Esophagus squamous epithelium (tissue), 5 donors: ENCODE results near the gene LRFN3. TPM values are rescaled to one million over a fixed set of nuclear protein-coding genes. Genes with fewer than 3 reads are reported as not detected.

Source experiments
- DNase-seq: peaks from one replicate; lab custom pipeline; 2025; lab: John Stamatoyannopoulos, UW
- H3K27ac ChIP-seq, 4 donors: fragments of 200-600 bp; sonication (generic); one replicate each; pipeline ENCODE4 v1.5.1; 2016 to 2019; ENCODE audit warnings: mild to moderate bottlenecking in 1 of 4
- H3K27me3 ChIP-seq, 4 donors: fragments of 200-600 bp; sonication (generic); 1 replicate in 3 of 4; 2 replicates in 1 of 4; pipeline versions ENCODE4 v1.5.1 to v1.6.0; 2017 to 2021; ENCODE audit warnings: antibody characterized with exemption in 1 of 4
- H3K36me3 ChIP-seq, 3 donors: fragments of 200-600 bp; sonication (generic); one replicate each; pipeline ENCODE4 v1.5.1; 2016 to 2019
- H3K4me1 ChIP-seq, 3 donors: fragments of 200-600 bp; sonication (generic); one replicate each; pipeline ENCODE4 v1.5.1; 2017 to 2019
- H3K4me3 ChIP-seq, 4 donors: fragments of 200-600 bp; sonication (generic); 1 replicate in 3 of 4; 2 replicates in 1 of 4; pipeline ENCODE4 v1.5.1; 2016 to 2019; ENCODE audit warnings: mild to moderate bottlenecking in 2 of 4, moderate library complexity in 1 of 4
- H3K9me3 ChIP-seq, 3 donors: fragments of 200-600 bp; sonication (generic); one replicate each; pipeline ENCODE4 v1.5.1; 2016 to 2019
- CTCF ChIP-seq, 6 experiments: fragments of 450-650 bp in 4 of 6; fragments of 200-600 bp in 2 of 6; sonication (generic) in 2 of 6; IDR thresholded peaks; one replicate each; pipeline ENCODE4 v1.5.1; 2016 to 2019; ENCODE audit warnings: antibody characterized with exemption in 6 of 6, mild to moderate bottlenecking in 4 of 6, moderate library complexity in 4 of 6
- POLR2A ChIP-seq, 4 donors: fragments of 450-650 bp; IDR thresholded peaks; one replicate each; pipeline ENCODE4 v1.6.1; 2017; ENCODE audit warnings: antibody characterized with exemption in 4 of 4, mild to moderate bottlenecking in 4 of 4, moderate library complexity in 3 of 4
- WGBS, 2 donors: methylation state at CpG; one replicate each; pipeline ENCODE4 v1.1.5; 2018; 5-methylcytosine and 5-hydroxymethylcytosine counted together
- intact Hi-C: fragments of 100-400 bp; cut with DNase I; formaldehyde crosslinking; loops from one replicate; pipeline ENCODE4 v1.15.0; 2022
- small RNA-seq, 4 donors: library from RNA; depleted of rRNA; stranded (forward); fragments of <200 nt; gene quantifications; one replicate each; pipeline ENCODE3, GENCODE V24; 2016
- total RNA-seq, 4 donors: library from RNA; depleted of rRNA; stranded (reverse); fragments of >200 nt; gene quantifications; one replicate each; pipeline ENCODE4 v1.1.0, GENCODE V29; 2016
- donor health status: DM: yes; HTN: yes; CAD: no.

Gene LRFN3
- total RNA-seq, 4 donors from 2014 or later, result 5.6 to 12.4 (median 7.5) TPM

GRCh38 chr19:35993923-35994598 is 57.9 kb downstream of the LRFN3 start:
- peaks cover 12 to 47% (median 28%) of the 10 kb centered on the region in 3 donors for H3K4me1 ChIP-seq
- H3K9me3 ChIP-seq, result no peaks in the 10 kb centered on the region
- WGBS, 2 donors, result 22 to 40% methylated on average over 7 to 27 of the region's 49 CpGs
- peak overlapping the region; percentile 71 to 94 (median 86) for H3K4me3 ChIP-seq
- TF ChIP-seq CTCF (IDR thresholded peaks at IDR 0.05), result no peak
- no peak for TF ChIP-seq POLR2A (IDR thresholded peaks at IDR 0.05)
- H3K27ac ChIP-seq, result peak overlapping the region; percentile 34 to 92 (median 84)
- DNase-seq, result no peak
- intact Hi-C loops, result no loop called here
- no peaks in the 10 kb centered on the region for H3K27me3 ChIP-seq
- peaks cover 0 to 24% (median 0%) of the 10 kb centered on the region in 3 donors for H3K36me3 ChIP-seq

Small RNA genes lying within 50 kb of the gene (small RNA-seq; reads per million reads assigned to genes)
- 0 reads per million in 4 donors for gene AF038458.1

Other genes starting within 250 kb of the LRFN3 start
- under 1 TPM in 1 of 4 donors, not detected in 3; 0.38 TPM for gene ZBTB32, start 231.8 kb upstream of the LRFN3 start, total RNA-seq
- 10 to 100 TPM in 3 of 4 donors, 1 to 10 TPM in 1; 7.5 to 33.7 (median 15.6) TPM for gene KMT2B, start 218.4 kb upstream of the LRFN3 start, total RNA-seq
- gene IGFLR1, start 193.9 kb upstream of the LRFN3 start, total RNA-seq, result 1 to 10 TPM in 3 of 4 donors, under 1 TPM in 1; 0.87 to 4.8 (median 4.3) TPM
- gene U2AF1L4, start 191.0 kb upstream of the LRFN3 start, total RNA-seq, result 10 to 100 TPM; 10.2 to 19.0 (median 17.5) TPM
- gene PSENEN, start 190.7 kb upstream of the LRFN3 start, total RNA-seq, result 10 to 100 TPM; 23.3 to 33.9 (median 32.3) TPM
- gene LIN37, start 187.8 kb upstream of the LRFN3 start, total RNA-seq, result 10 to 100 TPM in 2 of 4 donors, 1 to 10 TPM in 2; 5.7 to 13.4 (median 9.5) TPM
- gene HSPB6, start 179.3 kb upstream of the LRFN3 start, total RNA-seq, result 10 to 100 TPM in 1 of 4 donors, 1 to 10 TPM in 3; 1.7 to 21.9 (median 3.6) TPM
- gene PROSER3, start 178.2 kb upstream of the LRFN3 start, total RNA-seq, result 1 to 10 TPM; 3.7 to 9.7 (median 8.6) TPM
- 1 to 10 TPM; 1.3 to 8.4 (median 2.3) TPM for gene ARHGAP33, start 160.8 kb upstream of the LRFN3 start, total RNA-seq
- not detected for gene PRODH2, start 123.5 kb upstream of the LRFN3 start, total RNA-seq
- gene NPHS1, start 83.9 kb upstream of the LRFN3 start, total RNA-seq, result not detected
- under 1 TPM in 1 of 4 donors, not detected in 3; 0.57 TPM for gene KIRREL2, start 79.5 kb upstream of the LRFN3 start, total RNA-seq
- 1 to 10 TPM in 1 of 4 donors, under 1 TPM in 2, not detected in 1; 0.44 to 1.7 (median 0.76) TPM for gene APLP1, start 67.8 kb upstream of the LRFN3 start, total RNA-seq
- gene NFKBID, start 35.8 kb upstream of the LRFN3 start, total RNA-seq, result 10 to 100 TPM in 2 of 4 donors, 1 to 10 TPM in 2; 4.0 to 29.4 (median 11.6) TPM
- gene HCST, start 33.8 kb upstream of the LRFN3 start, total RNA-seq, result 1 to 10 TPM in 1 of 4 donors, not detected in 3; 1.3 TPM
- gene TYROBP, start 28.1 kb upstream of the LRFN3 start, total RNA-seq, result 10 to 100 TPM in 3 of 4 donors, 1 to 10 TPM in 1; 4.5 to 95.9 (median 33.8) TPM
- gene SDHAF1, start 58.8 kb downstream of the LRFN3 start, total RNA-seq, result 10 to 100 TPM; 17.6 to 40.1 (median 29.6) TPM
- under 1 TPM in 3 of 4 donors, not detected in 1; 0.26 to 0.95 (median 0.57) TPM for gene SYNE4, start 72.4 kb downstream of the LRFN3 start, total RNA-seq
- gene ALKBH6, start 77.8 kb downstream of the LRFN3 start, total RNA-seq, result 10 to 100 TPM; 14.6 to 28.6 (median 18.8) TPM
- gene CLIP3, start 96.5 kb downstream of the LRFN3 start, total RNA-seq, result 10 to 100 TPM in 1 of 4 donors, 1 to 10 TPM in 2, under 1 TPM in 1; 0.80 to 15.3 (median 2.7) TPM
- 1 to 10 TPM; 2.8 to 4.8 (median 3.6) TPM for gene THAP8, start 117.9 kb downstream of the LRFN3 start, total RNA-seq
- 1 to 10 TPM; 1.1 to 4.8 (median 3.5) TPM for gene WDR62, start 118.5 kb downstream of the LRFN3 start, total RNA-seq
- gene OVOL3, start 174.8 kb downstream of the LRFN3 start, total RNA-seq, result not detected
- 10 to 100 TPM; 41.7 to 58.0 (median 47.6) TPM for gene POLR2I, start 178.5 kb downstream of the LRFN3 start, total RNA-seq
- 100 to 1,000 TPM in 3 of 4 donors, 10 to 100 TPM in 1; 97.9 to 157 (median 117) TPM for gene TBCB, start 179.1 kb downstream of the LRFN3 start, total RNA-seq
- 100 to 1,000 TPM; 211 to 284 (median 266) TPM for gene CAPNS1, start 203.7 kb downstream of the LRFN3 start, total RNA-seq
- 10 to 100 TPM in 1 of 4 donors, 1 to 10 TPM in 3; 2.0 to 15.8 (median 3.1) TPM for gene COX7A1, start 216.1 kb downstream of the LRFN3 start, total RNA-seq